Smooth muscle cell (in vitro differentiated cells): Measurements from ENCODE around the gene PGBD5. TPM values are rescaled to one million over a fixed set of nuclear protein-coding genes. Genes with fewer than 3 reads are reported as not detected.

Source experiments
- DNase-seq: peaks from one replicate; lab custom pipeline; 2025; ENCODE audit not compliant: unreplicated experiment; lab: John Stamatoyannopoulos, UW
- H2AFZ ChIP-seq: fragments of 200-600 bp; sonication (generic); 2 replicates; pipeline ENCODE4 v1.6.0; 2016; ENCODE audit warnings: antibody characterized with exemption, low read depth, mild to moderate bottlenecking
- H3F3A ChIP-seq: fragments of 200-600 bp; sonication (generic); 2 replicates; pipeline ENCODE4 v1.6.0; 2017; ENCODE audit warnings: antibody characterized with exemption, low read depth
- H3K27ac ChIP-seq: fragments of 200-600 bp; sonication (generic); 2 replicates; pipeline ENCODE4 v1.5.1; 2016; ENCODE audit warnings: low read depth, mild to moderate bottlenecking
- H3K27me3 ChIP-seq: fragments of 200-600 bp; sonication (generic); 2 replicates; pipeline ENCODE4 v1.6.1; 2016; ENCODE audit warnings: low read depth, mild to moderate bottlenecking
- H3K36me3 ChIP-seq: fragments of 200-600 bp; sonication (generic); 2 replicates; pipeline ENCODE4 v1.5.1; 2016; ENCODE audit warnings: low read depth
- H3K4me1 ChIP-seq: fragments of 200-600 bp; sonication (generic); 2 replicates; pipeline ENCODE4 v1.5.1; 2016; ENCODE audit warnings: low read depth
- H3K4me2 ChIP-seq: fragments of 200-600 bp; sonication (generic); 2 replicates; pipeline ENCODE4 v1.6.0; 2016; ENCODE audit warnings: mild to moderate bottlenecking
- H3K4me3 ChIP-seq: fragments of 200-600 bp; sonication (generic); 2 replicates; pipeline ENCODE4 v1.5.1; 2016; ENCODE audit warnings: mild to moderate bottlenecking
- H3K79me2 ChIP-seq: fragments of 200-600 bp; sonication (generic); 2 replicates; pipeline ENCODE4 v1.6.0; 2016; ENCODE audit warnings: low read depth, mild to moderate bottlenecking
- H3K9ac ChIP-seq: fragments of 200-600 bp; sonication (generic); 2 replicates; pipeline ENCODE4 v1.6.0; 2016; ENCODE audit warnings: low read depth
- H3K9me3 ChIP-seq: fragments of 200-600 bp; sonication (generic); replicated peaks from 2 replicates; pipeline ENCODE4 v1.5.1; 2016; ENCODE audit warnings: low read depth
- H4K20me1 ChIP-seq: fragments of 200-600 bp; sonication (generic); 2 replicates; pipeline ENCODE4 v1.6.0; 2016; ENCODE audit warnings: low read depth
- CTCF ChIP-seq: fragments of 200-600 bp; sonication (generic); IDR thresholded peaks from 2 replicates; pipeline ENCODE4 v1.5.1; 2017; ENCODE audit warnings: borderline replicate concordance, mild to moderate bottlenecking, antibody characterized with exemption; ENCODE audit not compliant: insufficient read depth, poor library complexity, severe bottlenecking
- WGBS: methylation state at CpG from one replicate; pipeline ENCODE4 v1.1.7; 2016; ENCODE audit warnings: low lambda C conversion rate; 5-methylcytosine and 5-hydroxymethylcytosine counted together
- polyA plus RNA-seq: library from polyadenylated mRNA; unstranded; fragments of >200 nt; fragmentation: Nextera tagmentation; extraction: Ambion mirVana; gene quantifications from 2 replicates; pipeline ENCODE4 v1.2.1, GENCODE V29; 2016
- total RNA-seq: library from RNA; depleted of rRNA; stranded (reverse); fragments of >200 nt; gene quantifications from 2 replicates; pipeline ENCODE4 v1.2.3, GENCODE V29; 2014

Gene PGBD5
- total and polyA plus RNA-seq, 2 experiments from 2014 or later, result 0.83 to 0.94 TPM

- Histone ChIP-seq H4K20me1 (no peaks in the 10 kb centered on the region), H3K9me3 (no peaks in the 10 kb centered on the region), H3K27ac (no peak overlapping the region), H3K27me3 (no peaks in the 10 kb centered on the region), H3K4me1 (peaks cover 16% of the 10 kb centered on the region), H2AFZ (no peak overlapping the region), H3K36me3 (no peaks in the 10 kb centered on the region), H3K79me2 (no peaks in the 10 kb centered on the region), H3K4me3 (no peak overlapping the region), H3K9ac (no peak overlapping the region), H3F3A (no peaks in the 10 kb centered on the region), H3K4me2 (no peak overlapping the region)
- no CpG with 5 or more reads among the region's 8 CpGs for WGBS
- TF ChIP-seq CTCF, result no peak
- no peak for DNase-seq
These were observed 31.4 kb downstream of the PGBD5 start for GRCh38 chr1:230394741-230395140.

GRCh38 chr1:230394134-230394533, 32.0 kb downstream of the PGBD5 start:
- 89% methylated on average over 5 of the region's 7 CpGs for WGBS
- no peaks in the 10 kb centered on the region for H3K27me3 ChIP-seq
- no peaks in the 10 kb centered on the region for H4K20me1 ChIP-seq
- no peak overlapping the region for H3K27ac ChIP-seq
- H3K9me3 ChIP-seq, result no peaks in the 10 kb centered on the region
- no peak overlapping the region for H3K4me2 ChIP-seq
- DNase-seq, result no peak
- no peak overlapping the region for H3K4me3 ChIP-seq
- TF ChIP-seq CTCF, result no peak
- no peaks in the 10 kb centered on the region for H3F3A ChIP-seq
- no peaks in the 10 kb centered on the region for H3K36me3 ChIP-seq
- H2AFZ ChIP-seq, result no peak overlapping the region
- no peaks in the 10 kb centered on the region for H3K79me2 ChIP-seq
- H3K4me1 ChIP-seq, result peaks cover 16% of the 10 kb centered on the region
- no peak overlapping the region for H3K9ac ChIP-seq

GRCh38 chr1:230393722-230394121, 32.4 kb downstream of the PGBD5 start:
- H3K4me2 ChIP-seq, result no peak overlapping the region
- H3F3A ChIP-seq, result no peaks in the 10 kb centered on the region
- 89% methylated on average over 8 of the region's 18 CpGs for WGBS
- H3K9ac ChIP-seq, result no peak overlapping the region
- H3K27ac ChIP-seq, result no peak overlapping the region
- H4K20me1 ChIP-seq, result no peaks in the 10 kb centered on the region
- no peak for DNase-seq
- H3K4me1 ChIP-seq, result peaks cover 16% of the 10 kb centered on the region
- TF ChIP-seq CTCF, result no peak
- no peaks in the 10 kb centered on the region for H3K79me2 ChIP-seq
- H2AFZ ChIP-seq, result no peak overlapping the region
- H3K27me3 ChIP-seq, result no peaks in the 10 kb centered on the region
- H3K9me3 ChIP-seq, result no peaks in the 10 kb centered on the region
- H3K4me3 ChIP-seq, result no peak overlapping the region
- H3K36me3 ChIP-seq, result no peaks in the 10 kb centered on the region

GRCh38 chr1:230392920-230393521, 33.1 kb downstream of the PGBD5 start:
- Histone ChIP-seq H3K27ac (no peak overlapping the region), H2AFZ (no peak overlapping the region), H3K9ac (no peak overlapping the region), H3K27me3 (no peaks in the 10 kb centered on the region), H3K79me2 (no peaks in the 10 kb centered on the region), H3K4me3 (no peak overlapping the region), H4K20me1 (no peaks in the 10 kb centered on the region), H3K36me3 (no peaks in the 10 kb centered on the region), H3K4me2 (no peak overlapping the region), H3K4me1 (peaks cover 16% of the 10 kb centered on the region), H3F3A (no peaks in the 10 kb centered on the region), H3K9me3 (no peaks in the 10 kb centered on the region)
- 67% methylated on average over 7 of the region's 9 CpGs for WGBS
- TF ChIP-seq CTCF, result no peak
- DNase-seq, result no peak
